IMR-90 (cell line): ENCODE data around the gene LARP1. TPM values are rescaled to one million over a fixed set of nuclear protein-coding genes. Genes with fewer than 3 reads are reported as not detected.

Source experiments
- ATAC-seq: fragments of 200-7000 bp; cut with Tn5 transposase; 2 replicates; pipeline ENCODE4 v1.9.1; 2020; ENCODE audit warnings: low read depth, mild to moderate bottlenecking, moderate library complexity
- BruUV-seq: library from RNA; stranded (reverse); fragments of 400-500 nt; replicated peaks from 2 replicates; lab custom pipeline; 2021; lab: Mats Ljungman, UMichigan
- CTCF ChIA-PET: fragments of 300-600 bp; formaldehyde crosslinking; extraction: SDS; loops from one replicate; lab custom pipeline; 2021; ENCODE audit warnings: antibody characterized with exemption; lab: Yijun Ruan, JAX
- POLR2A ChIA-PET: fragments of 300-600 bp; sonication (Branson Sonifier 250); formaldehyde crosslinking; loops from one replicate; lab custom pipeline; 2022; ENCODE audit warnings: antibody characterized with exemption; ENCODE audit not compliant: unreplicated experiment; lab: Charles Lee
- DNase-seq: peaks from one replicate; pipeline ENCODE4 v3.0.0; 2013
- H2AFZ ChIP-seq: replicated peaks from 2 replicates; pipeline ENCODE3; 2013; ENCODE audit warnings: low read length, mild to moderate bottlenecking; ENCODE audit not compliant: poor library complexity
- H2AK5ac ChIP-seq: 2 replicates; pipeline ENCODE4 v1.6.1; 2013; ENCODE audit warnings: low read depth, low read length, inconsistent platforms
- H2AK9ac ChIP-seq: replicated peaks from 2 replicates; pipeline ENCODE3; 2013; ENCODE audit warnings: mild to moderate bottlenecking, low read depth, low read length, moderate library complexity; ENCODE audit not compliant: poor library complexity
- H2BK120ac ChIP-seq: 2 replicates; pipeline ENCODE4 v1.6.1; 2013; ENCODE audit warnings: low read depth, low read length, inconsistent platforms
- H2BK15ac ChIP-seq: 3 replicates; pipeline ENCODE4 v1.6.1; 2013; ENCODE audit warnings: low read depth, low read length, inconsistent platforms
- H2BK20ac ChIP-seq: 2 replicates; pipeline ENCODE4 v1.6.1; 2013; ENCODE audit warnings: low read depth, mild to moderate bottlenecking, inconsistent platforms, low read length, moderate library complexity
- H2BK5ac ChIP-seq: 2 replicates; pipeline ENCODE4 v1.6.1; 2013; ENCODE audit warnings: mild to moderate bottlenecking, low read depth, low read length, inconsistent platforms; ENCODE audit not compliant: poor library complexity, severe bottlenecking
- H3K14ac ChIP-seq: replicated peaks from 2 replicates; pipeline ENCODE4 v1.6.1; 2013; ENCODE audit warnings: low read depth, low read length, inconsistent platforms
- H3K18ac ChIP-seq: 2 replicates; pipeline ENCODE4 v1.6.1; 2013; ENCODE audit warnings: low read depth, low read length, control low read depth
- H3K23ac ChIP-seq: 2 replicates; pipeline ENCODE4 v1.6.1; 2013; ENCODE audit warnings: low read depth, low read length, inconsistent platforms
- H3K27ac ChIP-seq: 2 replicates; pipeline ENCODE4 v1.5.1; 2013; ENCODE audit warnings: mild to moderate bottlenecking, control low read depth, low read length; ENCODE audit not compliant: insufficient read depth
- H3K27me3 ChIP-seq: 2 replicates; pipeline ENCODE4 v1.6.1; 2013; ENCODE audit warnings: low read length; ENCODE audit not compliant: control insufficient read depth, insufficient read depth
- H3K36me3 ChIP-seq: 2 replicates; pipeline ENCODE4 v1.6.1; 2013; ENCODE audit warnings: low read length, mixed read lengths; ENCODE audit not compliant: control insufficient read depth, insufficient read depth
- H3K4ac ChIP-seq: 2 replicates; pipeline ENCODE4 v1.6.1; 2013; ENCODE audit warnings: low read depth, low read length, inconsistent platforms
- H3K4me1 ChIP-seq: 2 replicates; pipeline ENCODE4 v1.6.1; 2013; ENCODE audit warnings: low read length, mixed read lengths; ENCODE audit not compliant: control insufficient read depth, insufficient read depth
- H3K4me2 ChIP-seq: 2 replicates; pipeline ENCODE4 v1.6.1; 2013; ENCODE audit warnings: low read depth, mild to moderate bottlenecking, control low read depth, low read length, moderate library complexity
- H3K4me3 ChIP-seq: 2 replicates; pipeline ENCODE4 v1.5.1; 2013; ENCODE audit warnings: low read depth, mild to moderate bottlenecking, control low read depth, low read length, moderate library complexity; ENCODE audit not compliant: insufficient read depth
- H3K56ac ChIP-seq: 2 replicates; pipeline ENCODE4 v1.6.1; 2013; ENCODE audit warnings: low read length, inconsistent platforms; ENCODE audit not compliant: insufficient read depth; ENCODE audit errors: extremely low read depth
- H3K79me1 ChIP-seq, 2 experiments: 2 replicates each; pipeline ENCODE4 v1.6.1; 2013; ENCODE audit warnings: low read length in 2 of 2, inconsistent platforms in 1 of 2, low read depth in 1 of 2
- H3K9ac ChIP-seq: 2 replicates; pipeline ENCODE4 v1.6.1; 2013; ENCODE audit warnings: low read depth, low read length, control low read depth
- H3K9me1 ChIP-seq: 2 replicates; pipeline ENCODE4 v1.6.1; 2013; ENCODE audit warnings: low read length, inconsistent platforms; ENCODE audit not compliant: insufficient read depth
- H3K9me3 ChIP-seq: 2 replicates; pipeline ENCODE4 v1.6.1; 2013; ENCODE audit warnings: low read length; ENCODE audit not compliant: control insufficient read depth, insufficient read depth
- H4K20me1 ChIP-seq: 2 replicates; pipeline ENCODE4 v1.6.1; 2013; ENCODE audit warnings: low read length, inconsistent platforms; ENCODE audit not compliant: insufficient read depth
- H4K5ac ChIP-seq: 2 replicates; pipeline ENCODE4 v1.6.1; 2013; ENCODE audit warnings: mild to moderate bottlenecking, low read depth, low read length, control low read depth
- H4K8ac ChIP-seq, 2 experiments: 2 replicates each; pipeline ENCODE4 v1.6.1; 2013; ENCODE audit warnings: low read depth in 2 of 2, low read length in 2 of 2, control low read depth in 1 of 2, inconsistent platforms in 1 of 2
- H4K91ac ChIP-seq: 2 replicates; pipeline ENCODE4 v1.6.1; 2013; ENCODE audit warnings: low read depth, low read length, inconsistent platforms; ENCODE audit not compliant: insufficient read depth
- BHLHE40 ChIP-seq: fragments of 150-350 bp; IDR thresholded peaks from 2 replicates; pipeline ENCODE4 v1.6.1; 2016; ENCODE audit warnings: mild to moderate bottlenecking, low read depth, low read length
- CEBPB ChIP-seq: IDR thresholded peaks from 2 replicates; pipeline ENCODE4 v1.6.1; 2012; ENCODE audit warnings: low read depth, low read length, improper control_type of control experiment
- CHD1 ChIP-seq: IDR thresholded peaks from 2 replicates; pipeline ENCODE4 v1.6.1; 2012; ENCODE audit warnings: low read depth, low read length, improper control_type of control experiment
- CTCF ChIP-seq: conservative IDR thresholded peaks from 2 replicates; pipeline ENCODE4 v1.5.1; 2012; ENCODE audit warnings: mild to moderate bottlenecking, low read depth, low read length, improper control_type of control experiment
- ELK1 ChIP-seq: fragments of 150-350 bp; IDR thresholded peaks from 2 replicates; pipeline ENCODE4 v1.6.1; 2016; ENCODE audit warnings: low read depth, mild to moderate bottlenecking, low read length, moderate library complexity, borderline replicate concordance
- FOS ChIP-seq: fragments of 150-350 bp; IDR thresholded peaks from 2 replicates; pipeline ENCODE4 v1.6.1; 2016; ENCODE audit warnings: low read depth, low read length
- MAFK ChIP-seq: IDR thresholded peaks from 2 replicates; pipeline ENCODE4 v1.6.1; 2012; ENCODE audit warnings: low read depth, low read length, improper control_type of control experiment
- MXI1 ChIP-seq: IDR thresholded peaks from 2 replicates; pipeline ENCODE4 v1.6.1; 2012; ENCODE audit warnings: low read depth, mild to moderate bottlenecking, low read length, moderate library complexity, borderline replicate concordance
- NFE2L2 ChIP-seq: fragments of 150-350 bp; IDR thresholded peaks from 2 replicates; pipeline ENCODE4 v1.6.1; 2016; ENCODE audit warnings: low read depth, mild to moderate bottlenecking, low read length
- POLR2A ChIP-seq: IDR thresholded peaks from 2 replicates; pipeline ENCODE4 v1.6.1; 2012; ENCODE audit warnings: mild to moderate bottlenecking, low read depth, low read length
- RCOR1 ChIP-seq: IDR thresholded peaks from 2 replicates; pipeline ENCODE4 v1.6.1; 2012; ENCODE audit warnings: mild to moderate bottlenecking, low read length, improper control_type of control experiment; ENCODE audit not compliant: insufficient replicate concordance
- RFX5 ChIP-seq: IDR thresholded peaks from 2 replicates; pipeline ENCODE4 v1.8.0; 2012; ENCODE audit warnings: low read depth, mild to moderate bottlenecking, low read length, moderate library complexity
- WGBS, 2 experiments: methylation state at CpG; one replicate each; pipeline versions ENCODE4 v1.1.5 to v1.1.7; 2013; ENCODE audit warnings: missing lambda C conversion rate in 2 of 2; ENCODE audit not compliant: insufficient read length in 1 of 2; ENCODE audit errors: extremely low coverage in 2 of 2; 5-methylcytosine and 5-hydroxymethylcytosine counted together
- dilution Hi-C: fragments of 300-500 bp; cut with HindIII; formaldehyde crosslinking; loops from one replicate; pipeline ENCODE4 v1.14.3; 2018; ENCODE audit warnings: low sequenced_read_pairs; ENCODE audit not compliant: unreplicated experiment
- in situ Hi-C: fragments of 300-500 bp; cut with MboI; formaldehyde crosslinking; loops from 3 replicates; pipeline ENCODE4 v1.14.3; 2019; ENCODE audit warnings: low sequenced_read_pairs, inconsistent platforms, mixed read lengths
- intact Hi-C: fragments of 100-400 bp; cut with micrococcal nuclease; formaldehyde crosslinking; loops from 2 replicates; pipeline ENCODE4 v1.10.0; 2022
- polyA plus RNA-seq, 3 experiments: library from polyadenylated mRNA; depleted of rRNA; stranded (reverse); fragments of >200 nt; gene quantifications; 2 replicates each; pipeline ENCODE4 v1.2.3, GENCODE V29; 2012; ENCODE audit warnings: low replicate concordance in 1 of 3
- total RNA-seq: library from RNA; depleted of rRNA; stranded (reverse); fragments of >200 nt; gene quantifications from 2 replicates; pipeline ENCODE4 v1.2.3, GENCODE V29; 2012

The LARP1 gene
- total and polyA plus RNA-seq, 2 of the 4 experiments (the other 2 are of a cell fraction): 47.3 to 77.4 TPM

GRCh38 chr5:154729613-154730012 lies 25.6 kb upstream of the LARP1 start:
- no peak overlapping the region for H2BK20ac ChIP-seq
- POLR2A ChIA-PET: no interaction called here
- H3K23ac ChIP-seq: no peak overlapping the region
- DNase-seq: no peak
- CTCF ChIA-PET: interaction anchor here (0.8 kb wide), 1 partner anchor 361 kb away, joined by 4 read pairs; no protein-coding TSS in a partner anchor
- H3K4me3 ChIP-seq: no peak overlapping the region
- no peak overlapping the region for H3K27ac ChIP-seq
- H3K79me1 ChIP-seq: no peaks in the 10 kb centered on the region
- no peak overlapping the region for H2AFZ ChIP-seq
- in situ Hi-C loops (no loop called here), dilution Hi-C loops (no loop called here), intact Hi-C loops (no loop called here)
- no peaks in the 10 kb centered on the region for H3K36me3 ChIP-seq
- no peak overlapping the region for H2BK15ac ChIP-seq
- WGBS, 2 experiments: no CpG with 5 or more reads among the region's 3 CpGs
- peaks cover 1% of the 10 kb centered on the region; the same call in 1 of the 2 replicates for H3K9me3 ChIP-seq
- no peak overlapping the region for H4K91ac ChIP-seq
- H2BK120ac ChIP-seq: no peak overlapping the region
- BruUV-seq: no TSS peak
- H3K14ac ChIP-seq: no peak overlapping the region
- H3K27me3 ChIP-seq: no peaks in the 10 kb centered on the region
- H3K56ac ChIP-seq: no peak overlapping the region
- no peak overlapping the region for H4K8ac ChIP-seq
- no peak overlapping the region for H4K5ac ChIP-seq
- no peak overlapping the region for H3K18ac ChIP-seq
- 0 out of 2 replicates have a peak, but pooled peaks cover under 1% of the 10 kb centered on the region for H3K4me1 ChIP-seq
- no peak overlapping the region for H3K4ac ChIP-seq
- H2BK5ac ChIP-seq: no peak overlapping the region
- H4K20me1 ChIP-seq: no peaks in the 10 kb centered on the region
- no peak overlapping the region for H2AK9ac ChIP-seq
- H3K9me1 ChIP-seq: no peaks in the 10 kb centered on the region
- H3K9ac ChIP-seq: no peak overlapping the region
- TF ChIP-seq BHLHE40 (no peak), ELK1 (no peak), NFE2L2 (no peak), RCOR1 (no peak), MXI1 (no peak), RFX5 (no peak), MAFK (no peak), CEBPB (no peak), CHD1 (no peak), FOS (no peak), POLR2A (no peak), CTCF (no peak)
- no peak for ATAC-seq
- no peak overlapping the region for H2AK5ac ChIP-seq
- H3K4me2 ChIP-seq: no peak overlapping the region
